LNCaP clone FGC (cell line): ENCODE data around the gene SGCG.

Source experiments
- DNase-seq: peaks from one replicate; pipeline ENCODE4 v3.0.0-alpha.2; 2011; ENCODE audit warnings: low read depth
- H3K4me3 ChIP-seq: 2 replicates; pipeline ENCODE4 v1.5.1; 2011; ENCODE audit warnings: mild to moderate bottlenecking, low read depth, low read length, control low read depth
- TF ChIP-seq, protein P1 (sequence below): IDR thresholded peaks from 2 replicates; pipeline ENCODE4 v1.5.1; 2012; ENCODE audit warnings: mild to moderate bottlenecking; ENCODE audit not compliant: control insufficient read depth, insufficient read depth; ENCODE audit errors: extremely low read depth

The SGCG gene

DNA sequence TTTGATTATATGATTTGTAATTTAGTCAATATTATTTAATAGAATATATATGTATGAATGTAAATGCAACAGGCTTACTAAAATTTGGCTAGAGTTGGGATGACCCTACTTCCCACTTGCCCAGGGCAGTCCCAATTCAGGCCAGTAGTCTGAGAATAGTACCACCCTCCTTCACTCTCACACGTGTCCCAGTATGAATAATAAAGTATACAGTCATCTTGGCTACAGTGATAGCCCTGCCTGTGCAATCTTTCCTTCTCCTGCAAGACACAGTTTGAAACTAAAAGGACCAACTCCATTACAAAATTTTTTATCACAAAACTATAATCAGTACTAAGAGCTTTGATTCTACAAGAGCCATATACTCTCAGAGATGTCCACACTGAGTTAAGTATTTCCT is 176.6 kb downstream of the SGCG start:
- no peak for DNase-seq
- TF ChIP-seq, protein P1, sequence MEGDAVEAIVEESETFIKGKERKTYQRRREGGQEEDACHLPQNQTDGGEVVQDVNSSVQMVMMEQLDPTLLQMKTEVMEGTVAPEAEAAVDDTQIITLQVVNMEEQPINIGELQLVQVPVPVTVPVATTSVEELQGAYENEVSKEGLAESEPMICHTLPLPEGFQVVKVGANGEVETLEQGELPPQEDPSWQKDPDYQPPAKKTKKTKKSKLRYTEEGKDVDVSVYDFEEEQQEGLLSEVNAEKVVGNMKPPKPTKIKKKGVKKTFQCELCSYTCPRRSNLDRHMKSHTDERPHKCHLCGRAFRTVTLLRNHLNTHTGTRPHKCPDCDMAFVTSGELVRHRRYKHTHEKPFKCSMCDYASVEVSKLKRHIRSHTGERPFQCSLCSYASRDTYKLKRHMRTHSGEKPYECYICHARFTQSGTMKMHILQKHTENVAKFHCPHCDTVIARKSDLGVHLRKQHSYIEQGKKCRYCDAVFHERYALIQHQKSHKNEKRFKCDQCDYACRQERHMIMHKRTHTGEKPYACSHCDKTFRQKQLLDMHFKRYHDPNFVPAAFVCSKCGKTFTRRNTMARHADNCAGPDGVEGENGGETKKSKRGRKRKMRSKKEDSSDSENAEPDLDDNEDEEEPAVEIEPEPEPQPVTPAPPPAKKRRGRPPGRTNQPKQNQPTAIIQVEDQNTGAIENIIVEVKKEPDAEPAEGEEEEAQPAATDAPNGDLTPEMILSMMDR, result no peak
- H3K4me3 ChIP-seq, result no peak overlapping the region

DNA sequence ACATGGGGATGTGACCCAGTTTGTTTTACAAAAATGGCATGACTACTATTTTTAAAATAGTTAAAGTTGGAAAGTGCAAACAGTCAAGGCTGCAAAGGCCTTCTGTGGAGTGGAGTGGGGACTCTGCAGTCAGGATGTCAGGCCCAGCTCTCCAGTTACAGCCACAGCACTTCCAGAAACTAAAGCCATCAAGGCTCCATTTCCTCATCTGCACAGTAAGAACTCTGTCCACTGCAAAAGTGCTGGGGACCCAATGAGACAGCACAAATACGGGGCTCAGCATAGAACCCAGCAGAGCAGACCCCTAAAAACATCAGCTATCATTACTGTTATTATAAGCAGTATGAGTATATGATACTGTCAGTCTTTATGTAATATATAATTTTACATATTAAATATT is 179.1 kb downstream of the SGCG start:
- H3K4me3 ChIP-seq, result no peak overlapping the region
- TF ChIP-seq, protein P1, result no peak
- DNase-seq, result no peak

DNA sequence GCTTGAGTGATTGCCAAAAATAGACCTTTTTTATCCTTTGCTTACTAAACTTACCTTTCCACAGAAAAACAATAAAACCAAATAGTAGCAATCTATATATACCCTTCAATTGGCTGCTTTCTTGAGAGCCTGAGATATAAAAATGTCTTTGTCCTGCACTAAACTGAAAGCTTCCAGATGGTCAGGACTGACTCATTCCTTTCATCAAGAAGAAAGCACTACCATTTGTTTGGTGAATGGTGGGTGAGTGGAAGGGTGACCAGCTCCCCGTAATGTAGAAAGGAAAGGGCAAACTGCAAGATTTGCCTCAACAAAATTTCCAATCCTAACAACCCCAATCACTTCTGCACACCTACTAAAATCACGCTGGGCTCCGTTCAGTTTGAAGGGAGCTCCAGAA is 184.9 kb downstream of the SGCG start:
- TF ChIP-seq, protein P1, result no peak
- no peak for DNase-seq
- H3K4me3 ChIP-seq, result no peak overlapping the region

DNA sequence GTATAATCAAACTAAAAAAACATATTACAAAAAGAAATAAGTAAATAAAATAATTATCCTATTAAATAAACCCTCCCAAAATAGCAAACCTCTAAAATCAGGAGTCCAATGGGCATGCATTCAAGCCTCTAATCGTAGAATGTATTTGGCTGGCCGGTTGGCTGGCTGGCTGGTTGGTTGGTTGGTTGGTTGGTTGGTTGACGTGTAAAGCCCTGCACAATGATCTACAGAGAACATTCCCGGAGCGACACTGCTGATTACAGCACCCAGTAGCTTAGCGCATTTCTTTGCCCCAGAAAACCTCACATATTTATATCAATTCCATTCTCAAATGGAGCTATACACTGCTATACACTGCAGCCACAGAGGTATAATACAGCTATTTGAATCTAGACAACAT is 187.1 kb downstream of the SGCG start:
- DNase-seq, result no peak
- TF ChIP-seq, protein P1, result no peak
- no peak overlapping the region for H3K4me3 ChIP-seq

DNA sequence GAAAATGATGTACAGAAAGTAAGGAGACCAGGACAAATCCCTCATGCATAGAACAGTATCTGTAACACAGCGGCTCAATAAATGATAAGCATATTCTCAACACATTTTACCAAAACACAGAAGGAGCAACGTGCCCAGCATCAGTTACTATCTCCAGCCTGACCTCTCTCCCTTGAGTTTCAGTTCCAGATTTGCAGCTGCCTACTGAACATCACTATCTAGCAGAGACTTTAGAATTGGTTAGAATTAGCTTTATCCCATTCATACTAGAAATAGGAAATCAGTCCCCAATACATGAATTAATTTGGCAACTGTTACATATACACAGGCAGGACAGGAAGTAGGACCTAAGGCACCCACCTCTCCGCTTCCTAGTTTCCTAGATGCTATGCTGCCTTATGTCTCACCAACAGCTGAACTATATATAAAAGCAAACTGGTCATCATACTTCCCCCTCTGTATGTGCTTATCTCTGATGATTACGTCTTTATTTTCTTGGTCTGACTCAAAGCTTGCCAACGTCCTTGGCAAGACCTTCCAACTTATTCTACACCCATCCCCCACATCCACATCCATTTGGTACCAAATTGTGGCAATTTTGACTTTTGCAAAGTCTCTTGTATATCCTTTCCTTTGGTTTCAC is 191.6 kb downstream of the SGCG start:
- H3K4me3 ChIP-seq, result no peak overlapping the region
- no peak for DNase-seq
- TF ChIP-seq, protein P1, result no peak
